GF-D8 (cell line): ENCODE data around the gene CBX5.
A peak's percentile ranks its signal among the peaks of the same experiment; 100 is the strongest.
"Not testable (repeated sequence)": the region's sequence is repeated elsewhere in the genome, so short reads cannot be mapped to it uniquely, and the experiment has no call there.

Experiments used
- DNase-seq: peaks from one replicate; lab custom pipeline; 2025; lab: John Stamatoyannopoulos, UW

CBX5 gene

DNA sequence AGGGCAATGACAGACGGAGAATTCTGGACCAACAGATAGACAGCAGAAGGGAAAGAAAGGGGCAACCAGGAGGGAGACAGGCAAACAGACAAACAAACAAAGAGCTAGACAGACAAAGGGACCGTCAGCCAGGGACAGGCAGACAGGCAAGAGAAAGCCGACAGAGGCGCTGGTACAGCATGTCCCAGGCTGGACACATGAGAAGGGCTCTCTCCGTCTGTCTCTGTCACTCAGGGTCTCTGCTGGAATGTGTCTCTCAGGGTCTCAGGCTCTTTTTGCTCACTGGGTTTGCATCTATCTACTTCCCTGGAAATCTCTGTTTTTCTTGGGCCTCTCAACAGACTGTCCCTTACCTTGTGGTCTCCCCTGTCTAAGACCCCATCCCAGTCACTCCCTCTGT lies 82.9 kb downstream of the CBX5 start:
- DNase-seq = no peak

- peak; percentile 95 for DNase-seq
Observed at GRCh38 chr12:54196396-54196795, 83.5 kb downstream of the CBX5 start.

GRCh38 chr12:54195737-54196347 lies 84.1 kb downstream of the CBX5 start:
- DNase-seq = peak; percentile 79

DNA sequence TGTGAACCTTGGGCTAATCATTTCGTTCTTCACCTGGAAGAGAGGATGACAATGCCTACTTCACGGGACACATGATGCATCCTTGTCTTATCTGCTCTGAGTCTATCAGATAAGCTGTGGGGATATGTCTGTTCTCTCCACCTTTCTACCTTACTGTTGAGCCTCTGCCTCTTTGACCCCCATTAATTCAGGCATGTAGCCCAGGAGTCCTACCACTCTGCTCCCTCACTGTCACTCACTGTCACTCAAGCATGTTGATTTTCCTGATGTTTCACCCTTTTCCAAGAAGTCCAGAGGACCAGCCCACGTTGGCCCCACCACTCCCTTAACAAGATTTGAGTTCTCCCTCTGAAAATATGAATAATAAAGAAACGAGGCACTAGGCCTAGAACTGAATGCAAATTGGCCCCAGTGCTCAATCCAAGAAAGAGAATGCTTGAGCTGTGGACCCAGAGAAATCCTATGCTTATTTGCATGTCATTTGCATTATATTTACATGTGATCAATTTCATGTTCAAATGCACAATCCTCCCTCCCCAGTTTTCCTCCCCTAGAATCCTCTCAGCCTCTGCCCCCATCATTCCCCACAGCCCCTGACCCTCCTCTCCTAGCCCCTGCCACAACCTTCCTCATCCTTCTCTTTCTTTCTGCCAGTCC lies 84.7 kb downstream of the CBX5 start:
- no peak for DNase-seq

DNA sequence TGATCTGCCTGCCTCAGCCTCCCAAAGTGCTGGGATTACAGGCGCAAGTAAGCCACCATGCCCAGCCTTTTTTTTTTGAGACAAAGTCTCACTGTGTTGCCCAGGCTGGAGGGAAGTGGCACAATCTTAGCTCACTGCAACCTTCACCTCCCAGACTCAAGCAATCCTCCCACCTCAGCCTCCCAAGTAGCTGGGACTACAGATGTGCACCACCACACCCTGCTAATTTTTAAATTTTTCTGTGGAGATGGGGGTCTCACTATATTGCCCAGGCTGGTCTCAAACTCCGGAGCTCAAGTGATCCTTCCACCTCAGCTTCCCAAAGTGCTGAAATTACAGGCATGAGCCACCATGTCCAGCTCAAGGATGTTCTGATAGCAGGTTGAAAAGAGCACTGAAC lies 85.3 kb downstream of the CBX5 start:
- not testable (repeated sequence) for DNase-seq

DNA sequence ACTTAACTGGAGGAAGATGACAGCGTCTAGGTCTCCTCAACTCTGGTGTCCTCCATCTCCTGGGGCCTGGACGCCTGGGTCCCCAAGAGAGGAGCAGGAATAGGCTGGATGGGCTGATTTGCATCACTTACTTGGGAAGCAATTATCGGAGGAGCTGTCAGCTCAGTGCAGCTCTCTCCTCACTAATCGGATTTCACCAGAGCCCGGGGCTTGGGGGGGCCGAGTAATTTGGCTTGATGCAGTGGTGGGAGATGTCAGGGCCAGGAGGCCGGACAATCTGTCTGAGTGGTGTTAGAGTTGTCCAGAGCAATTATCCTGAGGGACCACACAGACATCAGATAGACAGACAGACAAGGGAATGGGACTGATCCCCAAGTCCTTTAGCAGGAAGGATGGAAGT lies 86.5 kb downstream of the CBX5 start:
- DNase-seq = no peak

- peak; percentile 62 for DNase-seq
Observed at GRCh38 chr12:54191550-54192022, 88.3 kb downstream of the CBX5 start.

GRCh38 chr12:54191126-54191525 lies 88.8 kb downstream of the CBX5 start:
- no peak for DNase-seq

DNA sequence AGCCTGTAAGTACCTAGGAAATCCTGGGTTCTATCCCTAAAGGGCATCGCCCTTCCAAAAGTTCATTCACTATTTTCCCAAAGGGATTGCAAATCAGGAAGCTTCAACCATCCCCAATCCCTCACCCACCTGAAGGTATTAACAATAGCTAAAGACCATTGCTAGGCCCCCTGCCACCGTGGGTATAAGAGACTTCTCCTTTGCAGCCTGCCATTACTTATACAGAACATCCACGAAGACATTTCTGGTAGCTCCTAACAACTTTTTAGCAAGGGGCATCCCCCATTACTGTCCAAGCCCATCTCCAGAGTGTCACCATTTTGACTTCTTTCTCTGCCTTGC lies 90.8 kb downstream of the CBX5 start:
- DNase-seq = no peak

- DNase-seq = no peak
Observed at GRCh38 chr12:54187075-54187474, 92.8 kb downstream of the CBX5 start.

- no peak for DNase-seq
Observed at GRCh38 chr12:54185919-54186318, 94.0 kb downstream of the CBX5 start.

GRCh38 chr12:54185297-54185696 lies 94.6 kb downstream of the CBX5 start:
- DNase-seq = not testable (repeated sequence)

GRCh38 chr12:54184024-54184805 lies 95.7 kb downstream of the CBX5 start:
- DNase-seq = no peak

GRCh38 chr12:54182981-54183380 lies 96.9 kb downstream of the CBX5 start:
- no peak for DNase-seq

DNA sequence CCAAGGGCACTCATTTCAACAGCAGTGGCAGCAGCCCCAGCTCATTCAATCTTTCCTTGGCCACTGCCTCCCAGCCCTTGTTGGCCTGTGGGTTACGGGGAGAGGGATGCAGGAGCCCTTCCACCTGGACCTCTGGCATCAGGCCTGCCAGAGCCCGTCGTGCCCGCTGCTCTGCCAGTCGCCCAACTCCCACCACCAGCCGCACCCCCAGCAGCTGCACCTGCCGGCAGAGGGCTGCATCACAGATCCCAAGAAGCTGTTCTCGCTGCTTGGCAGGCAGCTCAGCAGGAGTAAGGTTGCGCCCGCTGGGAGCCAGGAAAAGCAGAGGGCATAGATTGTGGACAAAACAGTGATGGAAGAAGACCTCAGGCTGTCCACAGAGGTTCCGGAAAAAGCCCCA lies 97.8 kb downstream of the CBX5 start:
- DNase-seq = no peak
